GM13976 (cell line): Measurements from ENCODE around the gene B3GALT2.

Source experiments
- DNase-seq: peaks from one replicate; pipeline ENCODE4 v3.0.0; 2012; ENCODE audit warnings: low spot score
- in situ Hi-C: fragments of 300-500 bp; cut with MboI; formaldehyde crosslinking; loops from one replicate; pipeline ENCODE4 v1.12.0; 2022; ENCODE audit warnings: low sequenced_read_pairs, mixed read lengths, inconsistent platforms; ENCODE audit not compliant: unreplicated experiment
- TF ChIP-seq, protein P1 (sequence below): IDR thresholded peaks from 2 replicates; pipeline ENCODE4 v1.5.1; 2012; ENCODE audit warnings: borderline replicate concordance, mild to moderate bottlenecking; ENCODE audit not compliant: insufficient read depth; ENCODE audit errors: extremely low read depth, missing control alignments, control extremely low read depth

Gene B3GALT2

DNA sequence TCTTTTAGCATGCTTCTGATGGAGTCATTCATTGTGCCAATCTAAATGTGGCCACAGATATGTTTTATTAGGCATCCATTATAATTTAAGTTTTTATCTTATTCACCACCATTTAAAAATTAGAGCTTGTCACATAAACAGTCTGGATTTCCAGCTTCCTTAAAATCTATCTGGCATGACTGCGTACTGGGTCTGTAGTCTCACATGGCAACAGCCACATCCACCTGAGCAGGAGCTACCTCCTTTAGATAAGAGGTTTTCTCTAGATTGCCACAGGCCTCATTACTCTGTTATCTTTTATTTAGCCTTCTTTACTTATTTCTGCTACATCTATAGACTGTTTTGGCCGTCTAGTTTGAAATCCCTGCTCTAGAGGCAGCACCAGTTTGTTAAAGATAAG, 29.1 kb downstream of the B3GALT2 start:
- TF ChIP-seq, protein P1, sequence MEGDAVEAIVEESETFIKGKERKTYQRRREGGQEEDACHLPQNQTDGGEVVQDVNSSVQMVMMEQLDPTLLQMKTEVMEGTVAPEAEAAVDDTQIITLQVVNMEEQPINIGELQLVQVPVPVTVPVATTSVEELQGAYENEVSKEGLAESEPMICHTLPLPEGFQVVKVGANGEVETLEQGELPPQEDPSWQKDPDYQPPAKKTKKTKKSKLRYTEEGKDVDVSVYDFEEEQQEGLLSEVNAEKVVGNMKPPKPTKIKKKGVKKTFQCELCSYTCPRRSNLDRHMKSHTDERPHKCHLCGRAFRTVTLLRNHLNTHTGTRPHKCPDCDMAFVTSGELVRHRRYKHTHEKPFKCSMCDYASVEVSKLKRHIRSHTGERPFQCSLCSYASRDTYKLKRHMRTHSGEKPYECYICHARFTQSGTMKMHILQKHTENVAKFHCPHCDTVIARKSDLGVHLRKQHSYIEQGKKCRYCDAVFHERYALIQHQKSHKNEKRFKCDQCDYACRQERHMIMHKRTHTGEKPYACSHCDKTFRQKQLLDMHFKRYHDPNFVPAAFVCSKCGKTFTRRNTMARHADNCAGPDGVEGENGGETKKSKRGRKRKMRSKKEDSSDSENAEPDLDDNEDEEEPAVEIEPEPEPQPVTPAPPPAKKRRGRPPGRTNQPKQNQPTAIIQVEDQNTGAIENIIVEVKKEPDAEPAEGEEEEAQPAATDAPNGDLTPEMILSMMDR = no peak
- DNase-seq = no peak
- in situ Hi-C loops = no loop called here

DNA sequence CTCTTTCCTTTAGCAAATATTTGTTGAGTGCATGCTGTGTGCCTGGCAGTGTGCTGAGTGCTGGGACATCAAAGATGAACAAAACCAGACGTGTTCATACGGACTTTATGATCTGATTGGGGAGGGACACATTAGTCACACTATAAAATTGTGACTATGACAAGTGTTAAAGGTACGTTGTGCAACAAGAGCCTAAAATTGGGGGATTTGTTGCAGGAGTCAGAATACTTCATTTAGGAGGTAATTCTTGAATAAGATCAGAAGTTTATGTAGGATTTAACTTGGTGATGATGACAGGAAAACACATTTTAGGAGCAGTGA, 29.6 kb downstream of the B3GALT2 start:
- TF ChIP-seq, protein P1 = no peak
- DNase-seq = no peak
- in situ Hi-C loops = no loop called here

DNA sequence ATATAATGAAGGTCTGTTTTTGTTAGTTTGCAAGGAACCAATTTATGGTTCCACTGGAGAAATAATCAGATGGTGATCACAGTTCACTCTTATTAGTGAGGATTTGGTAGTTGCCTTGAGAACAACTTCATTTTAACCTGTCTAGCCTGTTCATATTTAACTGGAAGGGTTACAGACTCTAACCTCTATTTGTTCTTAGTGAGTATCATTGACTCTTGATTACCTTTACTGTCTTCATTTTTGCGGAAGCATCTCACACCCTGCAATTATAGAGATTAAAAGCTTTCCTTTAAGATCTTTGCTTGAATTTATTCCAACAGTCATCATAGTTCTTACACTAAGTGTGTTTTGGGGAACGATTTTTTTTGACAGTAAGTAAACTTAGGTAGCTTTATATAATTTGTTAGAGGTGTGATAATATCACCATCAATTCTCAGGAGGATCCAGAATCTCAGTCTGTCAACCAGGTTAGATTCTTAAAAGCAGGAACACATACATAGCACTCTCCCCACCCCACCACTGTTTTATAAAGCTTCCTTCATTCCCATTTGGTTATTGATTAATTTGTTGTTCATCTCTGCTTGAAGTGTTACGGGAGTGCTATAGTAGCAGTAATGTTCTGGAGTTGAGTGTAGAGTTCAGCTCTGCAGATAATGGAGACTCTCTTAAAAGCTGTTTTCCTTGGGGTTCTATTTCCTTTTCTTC, 30.1 kb downstream of the B3GALT2 start:
- no peak for DNase-seq
- in situ Hi-C loops = no loop called here
- TF ChIP-seq, protein P1 = no peak

DNA sequence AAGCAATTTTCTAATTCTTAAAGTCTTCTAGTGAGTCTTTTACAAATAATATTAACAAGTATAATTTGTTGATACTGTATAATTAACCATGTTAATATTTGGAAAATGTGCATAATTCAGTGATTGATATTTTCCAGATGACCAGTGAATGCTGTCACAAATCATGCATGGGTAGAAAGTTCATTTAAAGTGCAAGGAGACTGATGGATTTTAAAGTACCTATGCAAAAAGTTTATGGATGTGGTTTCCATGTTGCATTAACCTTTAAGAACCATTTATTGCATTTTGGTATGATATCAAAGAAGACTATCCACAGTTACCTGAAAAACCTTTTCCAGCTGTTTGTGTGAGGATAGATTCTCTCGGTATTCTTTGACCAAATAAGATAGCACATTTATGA, 41.4 kb downstream of the B3GALT2 start:
- no peak for DNase-seq
- in situ Hi-C loops = no loop called here
- TF ChIP-seq, protein P1 = no peak

DNA sequence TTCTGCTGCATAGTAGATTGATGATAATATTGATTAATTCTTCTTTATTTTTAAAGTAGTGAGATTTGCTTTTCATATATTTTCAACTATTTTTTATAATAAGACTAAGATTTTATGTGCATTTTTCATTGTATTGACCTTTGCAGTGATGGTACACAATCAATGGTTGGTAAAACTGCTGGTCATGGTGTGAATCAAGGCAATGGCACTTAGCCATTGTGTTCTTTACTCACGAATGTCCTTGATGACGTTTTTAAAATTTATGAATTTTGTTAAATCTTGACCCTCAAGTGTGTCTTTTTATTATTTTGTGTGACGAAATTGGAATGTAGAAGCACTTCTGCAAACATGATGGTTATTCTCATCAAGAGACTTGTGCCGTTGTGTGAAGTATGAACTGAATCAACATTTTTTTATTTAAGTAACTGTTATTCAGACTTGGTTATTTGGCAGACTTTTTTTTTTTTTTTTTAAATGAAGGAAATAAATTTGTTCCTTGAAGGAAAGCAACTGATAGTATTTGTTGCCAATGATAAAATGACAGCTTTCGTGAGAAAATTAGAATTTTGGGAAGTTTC, 42.0 kb downstream of the B3GALT2 start:
- no peak for DNase-seq
- TF ChIP-seq, protein P1 = no peak
- in situ Hi-C loops = no loop called here

DNA sequence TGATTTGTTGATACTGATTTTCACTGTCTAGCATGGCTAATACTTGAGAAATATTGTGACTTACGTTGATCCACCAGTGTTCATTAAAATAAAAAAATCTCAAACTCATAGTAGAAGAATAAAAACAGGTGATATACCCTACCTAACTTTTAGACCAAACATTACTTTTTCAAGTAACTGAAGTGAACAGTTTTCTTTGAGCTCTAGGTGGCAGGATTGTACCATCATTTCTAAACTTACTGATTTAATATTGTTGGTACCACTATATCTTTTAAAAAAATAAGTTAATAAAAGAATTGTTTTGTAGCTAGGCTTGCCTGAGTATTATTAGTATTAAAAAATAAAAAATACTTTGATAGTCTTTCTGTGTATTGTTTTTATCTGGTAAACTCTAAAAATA, 43.1 kb downstream of the B3GALT2 start:
- TF ChIP-seq, protein P1 = no peak
- in situ Hi-C loops = no loop called here
- DNase-seq = no peak

DNA sequence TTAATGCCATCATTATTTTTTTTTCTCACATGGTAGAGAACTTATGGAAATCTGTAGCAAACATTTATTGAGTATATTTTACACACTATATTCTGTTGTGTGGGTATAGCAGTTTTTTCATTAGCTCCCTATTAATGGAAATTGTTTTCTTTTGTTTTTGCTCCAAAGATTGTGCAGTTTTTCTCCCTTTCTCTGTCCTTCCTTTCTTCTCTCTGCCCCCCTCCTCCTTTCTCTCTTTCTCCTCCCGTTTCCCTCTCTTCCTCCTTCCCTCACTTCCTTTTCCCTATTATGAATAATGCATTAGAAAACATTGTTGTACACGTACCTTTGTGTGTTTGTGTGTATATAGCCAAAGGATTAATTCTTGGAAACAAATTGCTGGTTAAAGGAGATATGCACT, 44.0 kb downstream of the B3GALT2 start:
- TF ChIP-seq, protein P1 = no peak
- DNase-seq = no peak
- in situ Hi-C loops = no loop called here
